ENCODE data around the gene PTEN. TPM values are rescaled to one million over a fixed set of nuclear protein-coding genes. Genes with fewer than 3 reads are reported as not detected.

The PTEN gene
- total and polyA plus RNA-seq, 2 experiments from 2014 or later: 20.8 to 64.0 TPM

GRCh38 chr10:87930141-87930540 lies 66.7 kb downstream of the PTEN start:
- H3K9me3 Mint-ChIP-seq: no peaks in the 10 kb centered on the region
- TF ChIP-seq ZNF114 (CRISPR knock-in tag; IDR thresholded peaks at IDR 0.05): no peak
- TF ChIP-seq ZNF462 (CRISPR knock-in tag; IDR thresholded peaks at IDR 0.05): no peak
- no peak for TF ChIP-seq JUNB (IDR thresholded peaks at IDR 0.05; ENCODE audit: unreplicated experiment)
- no peak for TF ChIP-seq ETS1 (IDR thresholded peaks at IDR 0.05)
- no peak for TF ChIP-seq CREB1 (CRISPR knock-in tag; IDR thresholded peaks at IDR 0.05; ENCODE audit: low read depth)
- TF ChIP-seq EZH2phosphoT487 (IDR thresholded peaks at IDR 0.05; ENCODE audit: unreplicated experiment): no peak
- no peak for TF ChIP-seq CTCF (conservative IDR thresholded peaks at IDR 0.05; ENCODE audit: low read depth in 2 of 2)
- no peak for TF ChIP-seq STAT1 (IDR thresholded peaks at IDR 0.05; ENCODE audit: unreplicated experiment)
- no peak for TF ChIP-seq ZNF331 (CRISPR knock-in tag; IDR thresholded peaks at IDR 0.05; ENCODE audit: low read depth)
- no peak for TF ChIP-seq POLR2AphosphoS5 (IDR thresholded peaks at IDR 0.05; ENCODE audit: low read depth)
- TF ChIP-seq NANOG (IDR thresholded peaks at IDR 0.05; ENCODE audit: borderline replicate concordance): no peak
- TF ChIP-seq EZH2 (IDR thresholded peaks at IDR 0.05; ENCODE audit: low read depth, unreplicated experiment): no peak
- TF ChIP-seq REST (IDR thresholded peaks at IDR 0.05; ENCODE audit: unreplicated experiment): no peak

More at GRCh38 chr10:87930141-87930540, 66.7 kb downstream of the PTEN start:
- no peak overlapping the region for H3K4me3 Mint-ChIP-seq
- ATAC-seq: no peak
- no peak overlapping the region for H3K4me3 ChIP-seq
- no peak for DNase-seq (ENCODE audit: low spot score)
- no peak overlapping the region; the same call in 1 of the 2 replicates for H3K27ac Mint-ChIP-seq
- H3K4me1 Mint-ChIP-seq: peaks cover 49% of the 10 kb centered on the region
- peaks cover 62% of the 10 kb centered on the region for H3K79me2 ChIP-seq (replicated peaks; ENCODE audit: insufficient read depth)
- no peaks in the 10 kb centered on the region; the same call in 1 of the 2 replicates for H4K20me1 ChIP-seq (replicated peaks; ENCODE audit: insufficient read depth)
- no peaks in the 10 kb centered on the region for H3K27me3 ChIP-seq (ENCODE audit: insufficient read depth)
- H3K27ac ChIP-seq (ENCODE audit: low read depth): no peak overlapping the region
- no peak overlapping the region for H3K4me2 ChIP-seq
- no peaks in the 10 kb centered on the region for H3K27me3 Mint-ChIP-seq (ENCODE audit: insufficient read depth, low read depth, poor library complexity)
- peaks cover 62% of the 10 kb centered on the region for H3K4me1 ChIP-seq (ENCODE audit: insufficient read depth)
- H3K36me3 ChIP-seq (ENCODE audit: insufficient read depth): no peaks in the 10 kb centered on the region
- peaks cover 12% of the 10 kb centered on the region; the same call in 2 of the 3 replicates for H3K36me3 Mint-ChIP-seq (ENCODE audit: low read depth)
- H3F3A ChIP-seq (replicated peaks; ENCODE audit: low read depth): no peaks in the 10 kb centered on the region
- 0 out of 2 replicates have a peak, but pooled peaks cover 2% of the 10 kb centered on the region for H3K9me2 ChIP-seq (ENCODE audit: insufficient read depth)
- no peak overlapping the region for H2AFZ ChIP-seq

Data from GM23338 (cell line).